HG03103 (cell line): ENCODE measurements around the gene NLRP12.
"Not testable (repeated sequence)": the region's sequence is repeated elsewhere in the genome, so short reads cannot be mapped to it uniquely, and the experiment has no call there.

Experiments used
- ATAC-seq: cut with Tn5 transposase; IDR thresholded peaks from one replicate; pipeline ENCODE4 v1.9.1; 2021; ENCODE audit warnings: low read depth; ENCODE audit not compliant: unreplicated experiment

Gene NLRP12

GRCh38 chr19:53840914-53841313 lies 16.8 kb upstream of the NLRP12 start:
- not testable (repeated sequence) for ATAC-seq

- not testable (repeated sequence) for ATAC-seq
Measured at GRCh38 chr19:53840241-53840640, 16.1 kb upstream of the NLRP12 start.

GRCh38 chr19:53838446-53838845 lies 14.3 kb upstream of the NLRP12 start:
- not testable (repeated sequence) for ATAC-seq

- not testable (repeated sequence) for ATAC-seq
Measured at GRCh38 chr19:53832861-53833260, 8.7 kb upstream of the NLRP12 start.

GRCh38 chr19:53828531-53828930 lies 4.4 kb upstream of the NLRP12 start:
- ATAC-seq = no peak

DNA sequence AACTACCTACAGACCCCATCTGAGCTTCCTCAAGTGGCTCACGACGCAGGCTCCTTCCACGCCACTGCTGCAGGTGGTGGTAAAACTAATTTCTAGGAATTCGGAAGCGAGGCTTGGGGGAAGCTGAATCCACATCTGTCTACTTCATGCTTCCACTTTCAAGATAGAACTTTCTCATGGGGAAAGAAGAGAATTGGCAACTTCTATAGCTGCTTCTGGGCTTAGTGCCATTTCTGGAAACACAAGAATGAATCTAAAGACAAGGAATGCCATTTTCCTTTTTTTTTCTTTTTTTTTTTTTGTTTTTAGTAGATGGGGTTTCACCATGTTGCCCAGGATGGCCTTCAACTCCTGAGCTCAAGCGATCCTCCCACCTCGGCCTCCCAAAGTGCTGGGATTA lies 2.8 kb upstream of the NLRP12 start:
- no peak for ATAC-seq

GRCh38 chr19:53823380-53824120 lies 564 bp downstream of the NLRP12 start:
- no peak for ATAC-seq

DNA sequence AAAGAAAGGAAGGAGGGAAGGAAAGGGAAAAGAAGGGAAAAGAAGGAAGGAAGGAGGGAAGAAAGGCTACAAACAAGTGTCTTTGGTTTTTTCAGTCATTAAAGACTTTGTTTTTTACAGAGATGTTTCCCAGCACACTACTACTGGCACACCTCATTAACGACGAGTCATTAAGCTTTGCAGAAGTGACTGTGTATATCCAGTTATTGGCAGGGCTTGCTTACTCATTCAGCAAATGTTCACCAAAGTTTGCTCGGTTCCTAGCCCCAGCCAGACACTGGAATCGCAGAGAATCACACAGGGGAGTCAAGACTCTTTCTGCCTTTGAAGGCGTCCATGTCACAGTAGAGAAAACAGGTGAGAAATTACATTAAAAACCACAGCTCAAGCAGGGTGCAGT lies 4.3 kb downstream of the NLRP12 start:
- no peak for ATAC-seq

DNA sequence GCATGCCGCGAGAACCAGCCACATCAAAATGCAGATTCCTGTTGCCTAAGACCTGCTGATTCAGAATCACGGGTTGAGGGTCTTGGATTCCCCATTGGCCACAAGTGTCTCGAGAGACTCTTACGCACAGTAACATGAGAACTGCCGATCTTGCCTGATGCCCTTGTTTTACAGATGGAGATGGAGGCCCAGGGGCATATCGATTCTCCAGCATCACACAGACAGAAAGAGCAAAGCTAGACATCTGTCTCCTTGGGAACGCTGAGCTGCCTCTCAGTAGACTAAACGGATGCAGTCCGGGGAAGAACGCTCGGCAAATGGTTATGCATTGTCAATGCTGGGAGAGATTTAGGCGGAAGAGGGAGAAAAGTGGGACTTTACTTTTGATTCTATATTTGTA lies 5.4 kb downstream of the NLRP12 start:
- no peak for ATAC-seq

DNA sequence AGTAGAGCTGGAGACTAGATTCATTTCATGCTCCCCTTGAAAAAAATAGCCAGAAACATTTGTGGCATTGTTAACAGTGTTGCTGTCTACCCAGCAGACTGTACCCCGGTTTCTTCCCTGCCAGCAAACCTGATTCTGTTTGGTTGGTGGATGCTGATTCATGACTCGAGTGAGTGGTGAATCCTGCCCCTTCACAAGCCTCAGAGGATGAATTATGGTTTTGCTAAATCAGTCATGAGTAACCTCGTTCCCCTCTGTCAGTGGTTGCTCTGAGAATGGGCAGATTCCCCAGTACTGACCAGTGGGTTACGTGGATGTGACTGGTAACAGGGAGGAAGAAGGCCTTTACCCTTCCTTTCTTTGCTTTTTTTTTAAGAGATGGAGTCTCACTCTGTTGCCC lies 10.1 kb downstream of the NLRP12 start:
- no peak for ATAC-seq

GRCh38 chr19:53812335-53812734 lies 11.8 kb downstream of the NLRP12 start:
- no peak for ATAC-seq

- ATAC-seq = no peak
Measured at GRCh38 chr19:53810891-53811290, 13.2 kb downstream of the NLRP12 start.

- no peak for ATAC-seq
Measured at GRCh38 chr19:53810187-53810546, 13.9 kb downstream of the NLRP12 start.

DNA sequence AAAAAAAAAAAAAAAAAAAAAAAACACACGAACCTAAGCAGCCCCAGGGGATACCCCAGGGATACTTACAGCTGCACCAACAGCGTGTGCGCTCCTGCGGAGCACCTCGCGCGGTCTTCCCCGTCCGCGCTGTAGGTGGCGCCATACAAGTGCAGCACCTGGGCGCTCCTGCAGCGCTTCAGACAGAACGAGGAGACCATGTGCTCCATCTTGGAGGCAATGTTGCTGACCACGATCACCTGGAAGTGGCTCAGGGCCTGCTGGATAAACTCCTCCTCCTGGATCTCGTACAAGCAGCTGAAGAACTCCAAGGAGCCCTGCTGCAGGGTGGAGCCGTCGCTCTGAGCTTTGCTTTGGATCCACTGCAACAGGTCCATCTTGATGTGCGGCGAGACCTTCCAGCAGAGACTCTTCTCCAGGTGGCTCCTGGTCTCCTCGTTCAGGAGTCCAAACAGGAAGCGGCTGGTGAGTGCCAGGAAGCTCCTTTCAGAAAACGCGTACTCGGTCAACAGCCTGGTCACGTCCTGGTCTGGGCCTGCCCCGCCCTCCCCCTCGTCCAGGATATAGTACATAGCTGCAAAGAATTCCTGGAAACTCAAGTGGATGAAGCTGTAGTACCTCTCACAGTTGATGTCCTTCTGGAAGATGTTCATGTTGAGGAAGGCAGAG lies 14.5 kb downstream of the NLRP12 start:
- ATAC-seq = no peak

DNA sequence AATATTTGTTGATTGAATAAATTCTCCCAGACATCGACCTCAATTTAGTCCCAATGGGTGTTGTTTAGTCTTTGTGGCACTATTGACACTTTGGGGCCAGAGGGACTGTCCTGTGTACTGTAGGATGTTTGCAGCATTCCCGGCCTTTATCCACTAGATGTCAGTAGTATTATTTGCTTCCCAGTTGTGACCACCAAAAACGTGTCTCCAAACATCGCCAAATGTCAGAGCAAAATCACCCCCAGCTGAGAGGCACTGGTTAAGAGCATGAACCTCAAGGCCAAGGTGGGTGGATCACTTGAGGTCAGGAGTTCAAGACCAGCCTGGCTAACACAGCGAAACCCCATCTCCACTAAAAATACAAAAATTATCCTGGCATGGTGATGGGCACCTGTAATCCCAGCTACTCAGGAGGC lies 15.4 kb downstream of the NLRP12 start:
- ATAC-seq = no peak

- ATAC-seq = no peak
Measured at GRCh38 chr19:53801257-53801656, 22.9 kb downstream of the NLRP12 start.

GRCh38 chr19:53795019-53795418 lies 29.1 kb downstream of the NLRP12 start:
- ATAC-seq = no peak

- ATAC-seq = peak; percentile 79
Measured at GRCh38 chr19:53792721-53793433, 31.2 kb downstream of the NLRP12 start.

DNA sequence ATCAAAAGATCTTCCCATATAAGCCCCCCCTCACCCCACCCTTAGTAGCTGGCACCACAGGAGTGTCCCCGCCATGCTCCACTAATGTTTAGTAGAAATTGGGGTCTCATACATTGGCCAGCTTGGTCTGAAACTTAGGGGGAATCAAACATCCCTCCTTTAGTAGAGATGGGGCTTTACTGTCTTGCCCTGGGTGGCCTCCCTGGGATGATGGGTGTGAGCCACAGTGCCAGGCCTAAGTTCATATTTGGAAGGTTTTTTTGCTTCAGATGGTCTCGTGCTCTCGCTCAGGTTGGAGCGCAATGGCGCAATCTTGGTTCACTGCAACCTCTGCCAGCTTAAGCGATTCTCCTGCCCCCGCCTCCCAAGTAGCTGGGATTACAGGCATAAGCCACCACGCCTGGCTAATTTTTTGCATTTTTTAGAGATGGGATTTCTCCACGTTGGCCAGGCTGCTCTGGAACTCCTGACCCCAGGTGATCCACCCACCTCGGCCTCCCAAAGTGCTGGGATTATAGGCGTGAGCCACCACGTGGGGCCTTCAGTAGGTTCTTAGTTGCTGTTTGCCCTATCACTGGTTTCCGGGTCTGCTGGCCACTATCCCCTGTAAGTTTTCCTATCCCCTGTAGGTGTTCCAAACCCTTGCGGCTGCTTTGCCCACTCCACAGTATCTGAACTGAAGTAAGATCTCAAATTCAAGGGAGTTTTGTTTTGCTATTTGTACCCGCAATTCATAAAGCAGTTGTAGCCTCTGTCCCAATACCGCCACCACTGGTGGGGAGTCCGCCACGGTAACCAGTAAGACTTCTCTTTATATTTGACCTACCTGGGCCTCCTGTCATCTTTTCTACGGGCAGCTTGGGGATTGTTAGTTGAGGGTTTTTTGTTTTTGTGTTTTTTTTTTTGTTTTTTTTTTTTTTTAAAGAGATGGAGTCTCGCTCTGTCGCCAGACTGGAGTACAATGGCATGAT lies 34.1 kb downstream of the NLRP12 start:
- ATAC-seq = no peak

GRCh38 chr19:53787266-53787665 lies 36.8 kb downstream of the NLRP12 start:
- ATAC-seq = no peak
